Skin epidermis (tissue), 12 donors: Measurements from ENCODE around the gene DLG1.

Source experiments
- H3K27ac ChIP-seq, 21 experiments: fragments of 200-600 bp; sonication (generic) in 11 of 21; one replicate each; pipeline ENCODE4 v1.5.0; 2020; ENCODE audit warnings: mild to moderate bottlenecking in 3 of 21, inconsistent platforms in 2 of 21, moderate library complexity in 2 of 21
- H3K4me3 ChIP-seq, 7 experiments: fragments of 200-600 bp; sonication (generic) in 2 of 7; one replicate each; pipeline ENCODE4 v1.5.0; 2020; ENCODE audit warnings: inconsistent platforms in 2 of 7, mild to moderate bottlenecking in 2 of 7, moderate library complexity in 1 of 7

DLG1 gene

DNA sequence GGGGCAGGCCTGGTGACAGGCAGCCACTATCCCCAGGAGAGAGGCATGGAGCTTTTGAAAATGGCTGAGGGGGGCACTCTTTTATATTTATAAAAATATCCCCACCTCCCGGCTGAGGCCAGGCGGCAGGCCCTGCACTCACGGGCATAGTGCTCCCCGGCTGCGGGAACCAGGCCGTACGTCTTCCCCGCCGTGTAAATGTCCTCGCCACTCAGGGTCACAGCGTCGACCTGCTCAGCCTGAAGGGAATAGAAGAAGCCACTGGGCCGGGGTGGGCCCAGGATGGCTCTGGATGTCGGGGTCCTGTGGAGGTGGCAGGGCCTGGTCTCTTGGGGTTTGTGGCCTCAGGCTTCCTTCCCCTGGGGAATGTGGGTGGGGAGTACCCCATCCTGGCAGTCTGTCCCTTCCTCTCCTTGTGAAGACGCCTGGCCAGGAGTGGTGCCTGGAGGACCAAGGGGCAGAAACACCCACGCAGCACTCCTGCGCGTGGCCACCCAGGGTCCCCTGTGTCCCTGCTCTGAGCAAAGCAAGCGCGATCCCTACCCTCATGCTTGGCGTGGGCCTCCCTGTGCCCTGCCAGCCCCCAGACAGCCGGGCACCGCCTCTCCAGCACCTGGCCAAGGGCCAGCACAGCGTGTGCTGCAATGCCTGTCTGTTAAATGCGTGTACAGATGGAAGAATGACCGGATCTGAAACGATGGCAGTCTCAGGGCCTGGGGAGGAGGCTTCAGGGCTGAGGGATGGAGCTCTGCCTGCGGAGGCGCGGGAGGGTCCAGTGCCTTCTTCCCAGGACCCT is 287.7 kb downstream of the DLG1 start:
- no peak overlapping the region for H3K27ac ChIP-seq
- H3K4me3 ChIP-seq, result no peak overlapping the region

DNA sequence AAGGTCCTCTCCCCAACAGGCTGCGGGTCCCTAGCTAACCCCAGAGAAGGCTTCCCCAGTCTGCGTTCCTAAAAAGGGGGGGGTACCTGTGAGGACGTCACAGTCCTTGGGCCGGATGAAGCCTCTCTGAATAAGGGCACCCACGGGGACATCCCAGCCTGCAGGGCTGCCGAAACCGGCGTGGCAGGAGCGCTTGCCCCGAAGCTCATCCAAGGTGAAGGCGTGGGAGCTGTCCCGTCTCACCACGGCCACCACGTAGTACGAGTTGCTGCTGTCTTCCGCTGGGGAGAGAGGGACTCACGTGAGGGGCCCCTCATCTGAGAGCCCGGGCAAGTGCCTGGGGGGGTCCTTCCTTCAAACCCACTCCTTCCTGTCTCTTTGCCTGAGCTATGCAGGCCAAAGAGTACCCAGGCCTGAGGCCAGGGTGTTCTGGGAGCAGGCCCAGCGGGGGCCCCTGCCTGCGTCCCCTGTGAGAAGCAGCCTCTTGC is 288.8 kb downstream of the DLG1 start:
- Histone ChIP-seq H3K4me3 (no peak overlapping the region), H3K27ac (no peak overlapping the region)

DNA sequence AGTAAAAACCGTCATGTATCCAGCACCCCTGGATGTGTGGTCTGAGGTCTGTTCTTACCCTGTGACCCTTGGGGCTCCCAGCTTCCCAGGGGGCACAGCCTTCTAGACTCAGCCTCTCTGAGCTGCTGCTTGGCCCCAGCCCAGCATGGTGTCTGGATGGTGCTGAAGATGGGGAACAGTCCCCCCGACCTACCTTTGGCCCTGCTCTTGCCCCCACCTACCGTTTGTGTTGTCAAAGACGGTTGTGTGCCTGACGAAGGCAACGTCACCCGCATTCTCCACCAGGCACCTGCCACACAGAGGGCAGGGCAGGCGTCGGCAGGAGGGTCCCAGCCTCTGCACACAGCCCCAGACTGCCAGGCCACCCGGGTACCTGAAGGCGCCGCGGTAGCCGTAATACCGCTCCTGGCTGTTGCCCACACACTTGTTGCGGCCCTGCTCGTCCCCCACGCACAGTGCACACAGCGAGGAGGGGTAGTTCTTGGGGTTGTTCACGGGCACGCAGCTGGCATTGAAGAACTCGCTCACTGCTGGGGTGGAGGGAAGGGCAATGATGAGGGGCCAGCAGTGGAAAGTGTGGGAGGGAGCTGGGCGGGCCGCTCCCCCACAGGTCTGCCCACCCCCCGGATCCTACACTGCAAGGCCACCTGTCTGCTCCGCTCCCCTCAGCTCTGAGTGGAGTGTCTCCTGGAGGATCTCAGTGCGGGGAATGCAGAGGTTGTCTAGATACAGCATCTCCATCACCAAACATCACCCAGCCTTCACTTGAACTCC is 289.8 kb downstream of the DLG1 start:
- no peak overlapping the region for H3K4me3 ChIP-seq
- H3K27ac ChIP-seq, result no peak overlapping the region

DNA sequence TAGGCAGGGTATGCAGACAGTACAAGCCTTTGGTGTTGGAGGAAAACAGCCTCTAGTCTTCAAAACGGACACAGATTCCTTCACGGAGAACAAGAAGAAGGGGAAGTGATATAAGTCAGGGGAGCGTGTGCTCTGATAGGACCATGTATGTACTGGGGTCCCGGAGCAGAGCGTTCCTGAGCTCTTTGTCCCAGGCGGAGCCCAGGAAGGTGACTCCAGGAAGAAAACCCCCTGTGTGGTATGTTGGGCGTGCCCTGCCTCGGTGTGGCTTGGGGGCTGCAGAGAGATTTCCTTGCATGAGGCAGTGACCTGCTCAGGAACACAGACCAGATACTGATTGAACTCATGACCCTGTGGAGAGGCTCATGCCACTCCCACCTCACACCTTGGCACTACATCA is 290.5 kb downstream of the DLG1 start:
- H3K4me3 ChIP-seq, result no peak overlapping the region
- H3K27ac ChIP-seq, result no peak overlapping the region

DNA sequence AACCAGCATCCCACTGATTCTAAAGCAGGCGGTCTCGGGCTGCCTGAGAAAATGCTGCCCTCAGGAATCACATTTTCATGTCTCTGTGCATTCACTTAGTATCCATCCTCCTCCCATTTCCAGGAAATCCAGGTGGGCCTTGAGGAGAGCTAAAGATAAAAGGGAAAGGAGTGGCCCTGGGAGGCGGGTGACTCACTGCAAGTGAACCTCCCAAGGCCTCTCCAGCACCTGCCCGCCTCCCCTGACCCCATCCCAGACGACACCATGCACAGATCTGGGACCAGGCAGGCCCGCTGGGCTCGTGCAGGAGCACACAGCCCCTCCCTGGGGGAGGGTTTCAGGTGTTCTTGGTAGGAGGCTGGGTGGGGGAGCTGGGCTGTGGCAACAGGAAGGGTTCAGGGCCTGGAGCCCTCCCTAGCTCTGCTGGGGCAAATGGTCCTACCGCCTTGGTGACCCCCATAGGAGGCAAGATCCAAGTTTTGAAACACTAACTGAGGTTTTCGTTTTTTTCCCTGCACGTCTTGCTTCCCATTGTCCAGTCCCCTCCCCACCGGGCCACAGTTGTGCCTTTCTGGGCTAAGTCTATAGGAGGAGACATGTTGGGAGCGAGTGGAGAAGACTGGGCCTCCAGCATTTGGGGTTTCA is 291.0 kb downstream of the DLG1 start:
- Histone ChIP-seq H3K27ac (no peak overlapping the region), H3K4me3 (no peak overlapping the region)

DNA sequence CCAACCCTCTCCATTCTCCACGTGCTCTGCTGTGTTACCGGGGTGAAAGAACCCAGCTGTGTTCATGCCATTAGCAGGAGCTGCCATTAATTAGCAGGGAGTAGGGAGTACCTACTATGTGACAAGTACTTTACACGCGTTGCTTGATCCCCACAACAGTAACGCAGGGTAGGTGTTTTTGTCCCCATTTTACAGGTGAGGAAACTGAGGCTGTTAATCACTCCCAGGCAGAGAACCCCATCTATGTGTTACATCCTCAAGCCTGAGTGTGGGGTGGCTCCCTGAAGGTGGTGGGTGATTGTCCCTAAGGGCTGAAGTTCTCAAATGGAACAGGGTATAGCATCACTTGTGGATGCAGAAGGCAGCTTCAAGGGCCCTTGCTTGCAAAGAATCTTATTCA is 291.6 kb downstream of the DLG1 start:
- no peak overlapping the region for H3K4me3 ChIP-seq

DNA sequence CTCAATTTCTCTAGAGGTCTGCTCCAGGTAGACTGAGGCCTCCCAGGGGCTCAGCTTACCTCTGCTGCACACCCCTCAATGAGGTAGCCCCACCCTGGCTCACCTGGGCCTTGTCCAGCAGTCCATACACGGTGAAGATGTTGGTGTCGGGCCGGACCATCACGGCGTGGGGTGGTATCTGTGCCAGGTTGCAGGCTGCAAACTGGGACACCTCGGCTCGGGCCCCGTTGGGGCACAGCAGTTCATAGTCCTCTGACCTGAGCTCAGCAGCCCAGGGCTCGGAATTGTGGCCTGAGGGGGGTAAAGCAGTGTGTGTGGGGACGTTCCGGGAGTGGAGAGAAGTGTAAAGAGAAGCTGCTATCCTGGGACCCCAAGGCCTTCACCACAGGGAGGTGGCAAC is 292.0 kb downstream of the DLG1 start:
- H3K4me3 ChIP-seq, result no peak overlapping the region
- no peak overlapping the region for H3K27ac ChIP-seq

More for the DNA sequence above, 291.6 kb downstream of the DLG1 start:
- H3K27ac ChIP-seq, result no peak overlapping the region

DNA sequence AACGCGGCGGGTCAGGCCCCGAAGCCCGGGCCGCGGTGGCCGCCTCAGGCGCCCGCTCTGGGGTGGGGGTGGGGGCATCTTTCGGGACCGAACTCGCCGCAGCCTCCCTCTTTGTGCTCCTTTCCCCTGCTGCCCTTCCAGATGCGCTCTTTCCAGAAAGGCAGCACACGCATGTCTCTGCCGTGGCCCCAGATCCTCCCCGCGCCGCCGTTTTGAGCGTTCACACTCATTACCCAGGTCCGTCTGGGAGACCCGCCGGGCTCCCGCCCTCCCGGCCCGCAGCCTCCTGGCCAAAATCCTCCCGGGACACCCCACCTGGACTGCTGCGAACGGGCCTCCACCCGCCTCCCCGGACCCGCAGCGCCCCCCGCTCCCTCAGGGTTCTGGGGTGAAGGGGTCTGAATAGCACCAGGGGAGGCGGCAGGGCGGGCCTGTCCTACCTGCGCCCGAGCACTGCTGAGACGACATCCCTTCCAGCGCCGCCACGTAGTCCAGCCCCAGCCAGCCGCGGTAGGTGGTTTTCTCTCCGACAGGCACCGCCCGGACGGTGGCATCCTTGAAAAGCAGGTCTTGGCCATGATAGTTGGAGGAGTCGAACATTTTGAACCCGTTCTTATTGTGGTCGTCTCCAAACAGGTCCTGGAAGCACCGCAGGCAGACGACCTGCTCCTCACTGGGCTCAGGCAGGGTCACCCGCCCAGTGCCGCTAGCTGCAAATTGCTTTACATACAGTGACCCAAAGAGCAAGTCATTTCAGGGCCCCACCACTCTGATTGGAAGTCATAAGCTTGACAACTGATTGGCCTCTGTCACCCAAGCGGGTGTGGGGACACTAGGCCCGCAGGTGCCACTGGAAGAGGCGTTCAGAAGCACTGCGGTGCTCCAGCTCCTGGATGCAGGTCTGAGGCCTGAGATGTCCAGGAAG is 294.7 kb downstream of the DLG1 start:
- H3K27ac ChIP-seq, result peak overlapping the region; percentile 51 to 95 (median 84)
- peak overlapping the region; percentile 42 to 65 (median 46) for H3K4me3 ChIP-seq

DNA sequence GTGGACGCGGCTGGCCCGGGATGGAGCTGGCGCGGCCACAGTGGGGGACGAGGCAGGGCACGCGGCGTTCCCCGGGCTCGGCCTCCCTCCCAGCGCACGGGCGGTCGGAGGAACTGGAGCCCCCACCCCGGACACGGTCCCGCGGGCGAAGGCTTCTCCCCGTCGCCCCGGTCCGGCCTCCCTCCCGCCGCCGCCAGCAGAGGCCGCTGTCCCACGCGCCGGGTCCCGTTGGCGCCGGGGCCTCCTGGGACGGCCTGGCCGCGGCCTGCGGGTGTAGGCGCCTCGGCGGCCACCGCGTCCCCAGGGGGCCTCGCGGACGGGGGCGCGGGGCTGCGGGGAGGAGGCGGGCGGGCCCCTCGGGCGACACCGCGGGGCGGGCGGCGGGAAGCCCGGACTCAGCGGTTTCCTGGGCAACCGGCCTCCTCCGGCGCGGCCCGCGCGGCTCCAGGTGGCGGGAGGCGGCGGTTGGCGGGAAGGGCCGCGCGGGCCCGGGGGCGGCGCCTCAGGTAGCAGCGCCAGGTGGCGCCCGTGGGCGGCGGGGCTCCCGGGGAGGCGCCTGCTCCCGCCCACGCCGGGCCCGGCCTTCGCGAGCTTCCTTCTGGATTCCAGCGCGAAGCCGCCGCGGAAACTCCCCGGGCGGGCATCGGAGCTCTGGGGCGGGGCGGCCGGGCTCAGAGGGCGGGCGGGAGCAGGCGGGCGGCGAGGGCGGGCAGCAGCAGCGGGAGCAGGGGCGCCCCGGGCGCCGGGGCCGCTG is 295.5 kb downstream of the DLG1 start:
- H3K4me3 ChIP-seq, result peak overlapping the region; percentile 42 to 65 (median 48)

DNA sequence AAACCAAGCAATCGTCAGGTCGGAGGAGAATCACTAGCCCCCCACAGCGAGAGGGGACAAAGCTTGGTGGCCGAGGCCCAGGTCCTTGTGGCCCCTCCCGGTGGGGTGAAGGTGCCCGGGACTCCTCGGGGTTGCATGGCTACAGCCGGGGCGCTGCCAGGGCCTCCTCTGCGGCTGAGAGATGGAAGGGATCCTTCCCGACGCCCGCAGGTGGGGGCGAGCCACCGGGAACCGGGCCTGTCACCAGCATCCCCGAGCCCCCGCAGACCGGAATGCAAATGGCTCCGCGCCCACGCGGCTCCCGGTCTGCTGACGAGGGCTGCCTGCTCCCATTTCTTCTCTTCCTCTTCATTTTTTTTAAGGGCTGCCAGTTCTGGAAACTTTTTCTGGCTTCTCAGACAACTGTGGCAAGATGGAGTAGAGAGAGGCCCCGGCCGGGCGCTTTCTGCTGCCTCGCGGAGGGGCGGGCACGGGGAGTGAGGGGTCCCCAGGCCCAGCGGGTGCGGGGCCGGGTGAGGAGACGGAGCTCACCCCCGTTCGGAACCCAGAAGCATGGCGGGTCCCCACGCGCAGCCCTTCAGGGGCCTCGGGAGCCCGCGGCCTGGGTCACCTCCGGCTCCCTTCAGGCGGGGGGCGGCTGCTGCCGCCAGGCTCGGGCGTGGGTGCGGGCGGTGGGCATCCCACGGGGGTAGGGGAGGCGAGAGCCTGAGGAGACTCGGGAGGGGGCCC is 296.3 kb downstream of the DLG1 start:
- H3K4me3 ChIP-seq, result peak overlapping the region; percentile 42 to 65 (median 48)
- peak overlapping the region; percentile 63 to 98 (median 84) for H3K27ac ChIP-seq

More for the DNA sequence above, 295.5 kb downstream of the DLG1 start:
- peak overlapping the region; percentile 63 to 98 (median 84) for H3K27ac ChIP-seq

DNA sequence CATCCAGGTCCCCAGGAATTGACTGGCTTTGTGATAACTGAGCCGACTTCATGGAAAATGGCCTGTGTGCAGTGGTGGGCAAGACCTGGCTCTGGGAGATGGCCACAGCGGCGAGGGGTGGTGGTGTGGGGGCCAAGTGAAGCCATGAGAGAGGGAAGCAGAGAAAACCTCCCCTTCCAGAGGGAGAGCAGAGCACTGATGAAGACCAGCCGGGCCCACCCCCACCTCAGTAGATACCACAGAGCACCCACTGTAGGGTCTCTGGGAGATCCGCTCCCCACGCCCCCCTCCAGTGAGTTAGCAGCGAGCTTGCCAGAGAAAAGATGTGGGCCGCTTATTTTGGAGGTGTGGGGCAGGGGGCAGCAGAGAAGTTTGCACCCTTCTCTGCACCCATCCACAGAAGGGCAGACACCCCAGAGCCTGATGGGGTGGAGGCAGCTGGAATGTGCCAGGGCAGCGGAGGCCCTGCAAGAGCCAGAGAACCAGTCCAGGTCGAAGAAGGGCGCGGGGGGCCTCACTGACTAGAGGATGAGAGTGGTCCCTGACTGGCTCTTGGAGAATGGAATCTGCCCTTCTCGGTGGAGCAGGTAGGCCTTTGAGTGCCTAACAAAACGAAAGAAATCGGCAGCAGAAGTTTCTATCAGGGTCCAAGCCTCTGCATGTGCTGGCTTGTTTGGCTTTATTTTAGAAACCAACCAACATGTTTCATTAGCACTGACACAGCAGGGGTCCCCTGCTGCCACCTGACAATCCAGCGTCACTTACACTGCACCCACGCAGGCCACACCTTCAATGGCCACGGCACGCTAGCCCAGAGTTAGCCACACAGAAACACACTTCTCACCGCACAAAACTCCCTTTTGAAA is 297.1 kb downstream of the DLG1 start:
- Histone ChIP-seq H3K4me3 (peak overlapping the region in 4 of 7 experiments; percentile 46 to 65 (median 59)), H3K27ac (peak overlapping the region in 18 of 21 experiments; percentile 63 to 98 (median 84))

DNA sequence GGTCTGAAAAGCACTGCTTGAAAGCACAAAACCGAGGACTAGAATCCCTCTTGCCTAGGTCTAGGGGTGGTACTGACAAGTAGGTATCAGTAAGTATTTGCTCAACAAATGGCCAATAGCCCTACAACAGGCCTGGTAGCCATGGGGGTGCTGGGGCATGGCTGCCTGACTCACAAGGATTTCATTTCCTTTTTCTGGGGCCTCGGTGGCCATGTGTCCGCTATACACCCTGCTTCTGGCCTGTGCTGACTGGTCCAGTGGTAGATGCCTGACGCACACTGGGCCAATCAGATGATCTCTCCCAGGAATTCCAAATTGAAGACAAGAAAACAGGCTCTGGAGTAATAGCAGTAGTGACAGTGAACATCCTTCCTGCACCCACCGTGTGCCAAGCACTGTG is 298.2 kb downstream of the DLG1 start:
- Histone ChIP-seq H3K4me3 (no peak overlapping the region), H3K27ac (no peak overlapping the region)

DNA sequence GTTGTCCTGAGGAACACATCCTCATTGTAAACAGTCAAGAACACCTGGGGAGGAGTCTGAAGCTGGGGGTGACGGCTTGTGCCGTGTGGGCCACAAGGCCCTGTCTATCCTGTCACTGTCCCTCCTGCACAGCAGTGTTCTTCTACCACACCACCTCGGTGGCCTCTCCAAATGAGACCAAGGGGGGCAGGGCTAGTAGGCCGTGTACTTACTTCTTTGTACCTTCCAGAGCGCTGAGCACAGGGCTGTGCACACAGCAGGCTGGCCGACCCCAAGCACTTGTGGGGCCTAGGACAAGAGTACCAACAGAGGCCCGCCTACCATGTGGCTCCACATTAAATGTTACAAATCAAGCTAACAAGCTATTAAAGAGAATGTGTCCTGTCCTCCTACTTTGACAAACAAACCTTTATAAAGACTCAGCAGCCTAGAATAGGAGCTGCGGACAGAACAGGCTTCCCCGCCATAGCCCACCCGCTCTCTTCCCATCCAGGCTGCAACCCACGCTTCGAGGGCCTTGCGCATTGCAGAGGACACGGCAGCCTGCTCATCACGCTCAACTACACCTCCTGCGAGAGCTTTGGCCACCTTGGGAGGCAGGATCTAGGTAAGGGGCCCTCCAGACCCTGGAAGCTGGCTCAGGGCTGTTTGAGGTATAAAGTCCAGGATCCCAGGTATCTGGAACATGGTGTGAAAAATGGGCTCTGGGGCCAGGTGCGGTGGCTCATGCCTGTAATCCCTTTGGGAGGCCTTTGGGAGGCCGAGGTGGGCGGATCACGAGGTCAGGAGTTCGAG is 299.2 kb downstream of the DLG1 start:
- H3K27ac ChIP-seq, result no peak overlapping the region
- no peak overlapping the region for H3K4me3 ChIP-seq

DNA sequence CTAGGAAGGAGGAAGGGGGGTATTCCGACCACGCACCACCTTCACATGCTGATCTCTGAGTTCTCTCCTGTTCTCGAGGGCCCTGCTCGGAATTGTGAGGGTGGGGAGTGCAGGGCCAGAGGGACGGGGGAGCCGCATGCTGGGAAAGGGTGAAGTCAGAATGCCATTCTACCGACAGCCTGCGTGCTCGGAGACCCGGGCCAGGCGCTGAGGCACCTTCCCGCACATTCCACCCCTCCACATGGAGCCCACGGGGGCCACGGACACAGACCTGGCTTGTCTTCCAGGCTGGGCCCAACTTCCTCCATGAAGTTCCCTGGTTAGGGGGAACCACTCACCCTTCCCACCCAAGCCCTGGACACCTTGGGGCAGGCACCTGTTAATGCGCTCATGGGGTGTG is 301.1 kb downstream of the DLG1 start:
- Histone ChIP-seq H3K4me3 (no peak overlapping the region), H3K27ac (peak overlapping the region in 10 of 21 experiments; percentile 7 to 81 (median 60))

DNA sequence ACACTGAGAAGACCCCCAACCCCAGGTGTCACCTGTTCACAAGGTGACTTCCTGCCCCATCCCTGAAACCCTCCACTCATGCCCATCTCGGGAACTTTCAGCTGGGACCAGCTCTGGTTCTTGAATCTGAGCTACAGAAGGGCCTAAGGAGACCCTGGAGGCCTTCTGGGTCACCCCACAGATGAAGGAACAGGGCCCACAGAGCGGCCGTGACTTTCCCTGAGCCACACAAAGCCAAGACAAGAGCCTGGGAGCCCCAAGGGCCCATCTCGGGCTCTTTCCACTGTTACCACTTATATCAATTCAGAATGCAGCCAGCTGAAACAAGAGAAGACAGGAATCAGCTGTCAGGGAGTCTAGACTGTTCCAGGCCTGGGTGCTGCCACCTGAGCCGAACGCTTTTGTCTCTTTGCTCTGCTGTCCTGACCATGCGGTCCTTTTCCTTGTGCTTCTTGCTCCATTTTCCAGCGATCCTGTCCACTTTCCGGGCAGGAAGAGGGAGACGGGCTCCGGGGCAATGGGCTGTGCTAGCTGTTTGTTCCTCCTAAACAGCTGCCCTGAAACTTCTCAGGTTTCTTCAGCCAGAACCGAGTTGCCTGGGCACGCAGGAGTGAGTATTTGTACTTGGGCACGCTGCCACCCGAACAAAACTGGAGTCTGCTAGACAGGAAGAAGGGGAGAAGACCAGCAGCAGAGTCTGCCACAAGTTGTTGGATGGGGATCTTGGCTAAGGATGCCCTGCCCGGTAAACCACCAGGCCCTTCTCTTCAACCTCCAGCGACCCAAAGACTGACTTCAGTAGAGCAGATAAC is 301.8 kb downstream of the DLG1 start:
- Histone ChIP-seq H3K4me3 (no peak overlapping the region), H3K27ac (peak overlapping the region in 17 of 21 experiments; percentile 7 to 81 (median 55))
